SK-N-SH (cell line): ENCODE measurements around the gene CDX2. TPM values are rescaled to one million over a fixed set of nuclear protein-coding genes. Genes with fewer than 3 reads are reported as not detected.

Source experiments
- CTCF ChIA-PET: fragments of 300-600, 350-600 bp; formaldehyde crosslinking; extraction: SDS; loops from one replicate; lab custom pipeline; 2021; lab: Yijun Ruan, JAX
- POLR2A ChIA-PET: fragments of 350-600 bp; sonication (Branson Sonifier 250); formaldehyde crosslinking; extraction: SDS; loops from one replicate; lab custom pipeline; 2020; ENCODE audit warnings: antibody characterized with exemption, inconsistent platforms; lab: Yijun Ruan, JAX
- DNase-seq: peaks from one replicate; pipeline ENCODE4 v3.0.0; 2012
- H2AFZ ChIP-seq: fragments of 200-600 bp; sonication (generic); 2 replicates; pipeline ENCODE4 v1.8.1; 2016; ENCODE audit warnings: antibody characterized with exemption, mild to moderate bottlenecking, low read depth
- H3F3A ChIP-seq: fragments of 200-600 bp; sonication (generic); replicated peaks from 2 replicates; pipeline ENCODE3; 2016; ENCODE audit warnings: antibody characterized with exemption, mild to moderate bottlenecking; ENCODE audit not compliant: insufficient read depth
- H3K27ac ChIP-seq, 2 experiments: fragments of 200-500 bp in 1 of 2; fragments of 200-600 bp in 1 of 2; sonication (Bioruptor generic) in 1 of 2; sonication (generic), shearing (Covaris generic) in 1 of 2; 2 replicates each; pipeline versions ENCODE4 v1.5.1 to v1.6.1; 2014 to 2016; ENCODE audit warnings: low read depth in 2 of 2, inconsistent platforms in 1 of 2, low read length in 1 of 2, mild to moderate bottlenecking in 1 of 2, mixed read lengths in 1 of 2
- H3K27me3 ChIP-seq: fragments of 200-600 bp; sonication (generic), shearing (Covaris generic); 2 replicates; pipeline ENCODE4 v1.6.1; 2016; ENCODE audit warnings: mixed run types; ENCODE audit not compliant: insufficient read depth
- H3K36me3 ChIP-seq, 2 experiments: fragments of 200-500 bp in 1 of 2; fragments of 200-600 bp in 1 of 2; sonication (Bioruptor generic) in 1 of 2; sonication (generic) in 1 of 2; replicated peaks in 1 of 2; 2 replicates each; pipeline versions ENCODE3 to v1.5.1; 2014 to 2016; ENCODE audit warnings: low read length in 1 of 2, mild to moderate bottlenecking in 1 of 2; ENCODE audit not compliant: insufficient read depth in 2 of 2, control insufficient read depth in 1 of 2
- H3K4me1 ChIP-seq, 2 experiments: fragments of 200-500 bp in 1 of 2; fragments of 200-600 bp in 1 of 2; sonication (Bioruptor generic) in 1 of 2; sonication (generic), shearing (Covaris generic) in 1 of 2; 2 replicates each; pipeline versions ENCODE4 v1.5.1 to v1.6.1; 2014 to 2016; ENCODE audit warnings: low read depth in 1 of 2, low read length in 1 of 2, mixed run types in 1 of 2; ENCODE audit not compliant: insufficient read depth in 2 of 2, control insufficient read depth in 1 of 2
- H3K4me2 ChIP-seq: fragments of 200-600 bp; sonication (generic), shearing (Covaris generic); 2 replicates; pipeline ENCODE4 v1.6.1; 2017; ENCODE audit warnings: mixed run types
- H3K4me3 ChIP-seq, 2 experiments: fragments of 200-500 bp in 1 of 2; fragments of 200-600 bp in 1 of 2; sonication (Bioruptor generic) in 1 of 2; sonication (generic), shearing (Covaris generic) in 1 of 2; 2 replicates each; pipeline versions ENCODE4 v1.5.1 to v1.8.1; 2014 to 2016; ENCODE audit warnings: low read depth in 2 of 2, inconsistent platforms in 1 of 2, low read length in 1 of 2, mild to moderate bottlenecking in 1 of 2, mixed read lengths in 1 of 2, moderate library complexity in 1 of 2
- H3K79me2 ChIP-seq: fragments of 200-600 bp; sonication (generic); 2 replicates; pipeline ENCODE4 v1.8.1; 2017; ENCODE audit warnings: mild to moderate bottlenecking; ENCODE audit not compliant: insufficient read depth
- H3K9ac ChIP-seq: fragments of 200-600 bp; sonication (generic); 2 replicates; pipeline ENCODE4 v1.6.1; 2017; ENCODE audit warnings: mixed run types
- H3K9me2 ChIP-seq: fragments of 200-600 bp; sonication (generic); 2 replicates; pipeline ENCODE4 v1.6.1; 2017; ENCODE audit warnings: mixed run types
- H3K9me3 ChIP-seq: fragments of 200-600 bp; sonication (generic); 2 replicates; pipeline ENCODE4 v1.6.1; 2017; ENCODE audit warnings: mixed run types, mild to moderate bottlenecking, moderate library complexity
- H4K20me1 ChIP-seq: fragments of 200-600 bp; sonication (generic); 2 replicates; pipeline ENCODE4 v1.6.1; 2017; ENCODE audit warnings: mild to moderate bottlenecking, mixed run types; ENCODE audit not compliant: insufficient read depth
- ELF1 ChIP-seq: IDR thresholded peaks from 2 replicates; pipeline ENCODE4 v1.4.0; 2012
- FOSL2 ChIP-seq: IDR thresholded peaks from 2 replicates; pipeline ENCODE4 v1.4.0; 2012; ENCODE audit warnings: low read depth, mild to moderate bottlenecking, moderate library complexity, borderline replicate concordance
- FOXJ3 ChIP-seq: sonication (generic); formaldehyde crosslinking; IDR thresholded peaks from 2 replicates; pipeline ENCODE4 v1.5.1; 2020; ENCODE audit warnings: mild to moderate bottlenecking, missing genetic modification reagents
- FOXM1 ChIP-seq: IDR thresholded peaks from 2 replicates; pipeline ENCODE4 v1.4.0; 2012; ENCODE audit warnings: low read depth, mild to moderate bottlenecking
- GABPA ChIP-seq: IDR thresholded peaks from 2 replicates; pipeline ENCODE4 v1.4.0; 2012; ENCODE audit warnings: low read depth, mild to moderate bottlenecking
- GATA2 ChIP-seq: sonication (generic); formaldehyde crosslinking; IDR thresholded peaks from 2 replicates; pipeline ENCODE4 v1.5.0; 2020; ENCODE audit warnings: mild to moderate bottlenecking, missing genetic modification reagents
- JUND ChIP-seq: IDR thresholded peaks from 2 replicates; pipeline ENCODE4 v1.4.0; 2012
- MAX ChIP-seq: IDR thresholded peaks from 2 replicates; pipeline ENCODE4 v1.4.0; 2012; ENCODE audit warnings: low read depth
- MEF2A ChIP-seq: IDR thresholded peaks from 2 replicates; pipeline ENCODE4 v1.4.0; 2012; ENCODE audit warnings: low read depth, borderline replicate concordance
- MXI1 ChIP-seq: IDR thresholded peaks from 2 replicates; pipeline ENCODE4 v1.6.1; 2012; ENCODE audit warnings: mild to moderate bottlenecking, low read depth, low read length, improper control_type of control experiment
- NRF1 ChIP-seq: IDR thresholded peaks from 2 replicates; pipeline ENCODE4 v1.6.1; 2012; ENCODE audit warnings: low read depth, mild to moderate bottlenecking, low read length
- POLR2AphosphoS5 ChIP-seq: IDR thresholded peaks from 2 replicates; pipeline ENCODE4 v1.6.1; 2012; ENCODE audit warnings: low read depth, low read length
- REST ChIP-seq: IDR thresholded peaks from 2 replicates; pipeline ENCODE4 v1.6.1; 2012; ENCODE audit warnings: mild to moderate bottlenecking, low read depth, low read length, moderate library complexity
- RFX5 ChIP-seq: IDR thresholded peaks from 2 replicates; pipeline ENCODE4 v1.6.1; 2012; ENCODE audit warnings: mild to moderate bottlenecking, improper control_type of control experiment, low read length
- SMC3 ChIP-seq: IDR thresholded peaks from 2 replicates; pipeline ENCODE4 v1.6.1; 2012; ENCODE audit warnings: low read depth, low read length, improper control_type of control experiment
- TEAD4 ChIP-seq: IDR thresholded peaks from 2 replicates; pipeline ENCODE4 v1.4.0; 2012; ENCODE audit warnings: mild to moderate bottlenecking, borderline replicate concordance; ENCODE audit not compliant: insufficient read depth
- USF1 ChIP-seq: IDR thresholded peaks from 2 replicates; pipeline ENCODE4 v1.4.0; 2012; ENCODE audit warnings: low read depth, borderline replicate concordance
- USF2 ChIP-seq: fragments of 150-350 bp; IDR thresholded peaks from 2 replicates; pipeline ENCODE4 v1.6.1; 2017; ENCODE audit warnings: antibody characterized with exemption, low read length, low read depth, borderline replicate concordance
- YY1 ChIP-seq: IDR thresholded peaks from 2 replicates; pipeline ENCODE4 v1.4.0; 2012; ENCODE audit warnings: low read depth, mild to moderate bottlenecking
- ZBTB33 ChIP-seq: IDR thresholded peaks from 2 replicates; pipeline ENCODE4 v1.4.0; 2012; ENCODE audit warnings: low read depth, borderline replicate concordance
- WGBS: methylation state at CpG from one replicate; pipeline ENCODE4 v1.1.6; 2017; ENCODE audit warnings: low lambda C conversion rate; 5-methylcytosine and 5-hydroxymethylcytosine counted together
- polyA plus RNA-seq, 3 experiments: library from polyadenylated mRNA; depleted of rRNA; stranded (reverse); fragments of >200 nt; gene quantifications; 2 replicates each; pipeline ENCODE4 v1.2.3, GENCODE V29; 2012

The CDX2 gene
- polyA plus RNA-seq, 1 of the 3 experiments (the other 2 are of a cell fraction): not detected

GRCh38 chr13:27925220-27925991 lies 43.7 kb downstream of the CDX2 start:
- Histone ChIP-seq H3K36me3 (no peaks in the 10 kb centered on the region), H3K27ac (no peak overlapping the region), H3K4me2 (no peak overlapping the region), H3K9me2 (no peaks in the 10 kb centered on the region), H3K4me1 (no peaks in the 10 kb centered on the region), H3K79me2 (no peaks in the 10 kb centered on the region), H3F3A (no peaks in the 10 kb centered on the region), H3K9me3 (no peaks in the 10 kb centered on the region), H3K27me3 (peaks cover 98% of the 10 kb centered on the region), H3K9ac (no peak overlapping the region), H2AFZ (no peak overlapping the region), H4K20me1 (no peaks in the 10 kb centered on the region), H3K4me3 (no peak overlapping the region)
- POLR2A ChIA-PET: no interaction called here
- WGBS: 10% methylated on average over 9 of the region's 9 CpGs
- DNase-seq: no peak
- CTCF ChIA-PET: interaction anchor here (1.1 kb wide), 1 partner anchor 10 kb away, joined by 3 read pairs; no protein-coding TSS in a partner anchor
- TF ChIP-seq ELF1 (no peak), YY1 (no peak), MAX (no peak), FOXM1 (no peak), POLR2AphosphoS5 (no peak), JUND (no peak), GATA2 (CRISPR knock-in tag) (no peak), USF1 (no peak), GABPA (no peak), MEF2A (no peak), USF2 (no peak), FOSL2 (no peak), TEAD4 (no peak), SMC3 (no peak), FOXJ3 (CRISPR knock-in tag) (no peak)

- CTCF ChIA-PET: interaction anchor here (1.0 to 1.6 kb wide), 3 partner anchors 10 to 566 kb away, joined by 3 to 4 read pairs (median 3); no protein-coding TSS in a partner anchor
- Histone ChIP-seq H3K4me1 (no peaks in the 10 kb centered on the region), H3K79me2 (no peaks in the 10 kb centered on the region), H2AFZ (no peak overlapping the region), H3K27me3 (peaks cover 98% of the 10 kb centered on the region), H3K9me3 (no peaks in the 10 kb centered on the region), H4K20me1 (no peaks in the 10 kb centered on the region), H3K9me2 (no peaks in the 10 kb centered on the region), H3K36me3 (no peaks in the 10 kb centered on the region), H3K4me3 (no peak overlapping the region), H3K27ac (no peak overlapping the region), H3F3A (no peaks in the 10 kb centered on the region), H3K9ac (no peak overlapping the region), H3K4me2 (no peak overlapping the region)
- 16% methylated on average over 10 of the region's 46 CpGs for WGBS
- POLR2A ChIA-PET: no interaction called here
- DNase-seq: no peak
- TF ChIP-seq SMC3 (no peak), FOSL2 (no peak), FOXM1 (no peak), REST (no peak), NRF1 (no peak), GATA2 (CRISPR knock-in tag) (no peak), TEAD4 (no peak), RFX5 (no peak), MXI1 (no peak), ZBTB33 (no peak)
Measured at GRCh38 chr13:27924529-27925141, 44.5 kb downstream of the CDX2 start.
